Thyroid gland (tissue), 4 donors: Measurements from ENCODE around the gene ASTL.

Source experiments
- CTCF ChIP-seq, 6 experiments: fragments of 200-600 bp in 3 of 6; fragments of 450-650 bp in 3 of 6; sonication (generic) in 3 of 6; IDR thresholded peaks; one replicate each; pipeline ENCODE4 v1.5.1; 2016 to 2019; ENCODE audit warnings: antibody characterized with exemption in 6 of 6, mild to moderate bottlenecking in 2 of 6, inconsistent platforms in 1 of 6, moderate library complexity in 1 of 6
- POLR2A ChIP-seq, 2 donors: fragments of 450-650 bp; IDR thresholded peaks; one replicate each; pipeline ENCODE4 v1.6.1; 2017; ENCODE audit warnings: antibody characterized with exemption in 2 of 2, mild to moderate bottlenecking in 2 of 2, moderate library complexity in 1 of 2

GRCh38 chr2:96085541-96086355 lies 52.6 kb downstream of the ASTL start:
- TF ChIP-seq CTCF (IDR thresholded peaks at IDR 0.05) (no peak), POLR2A (IDR thresholded peaks at IDR 0.05) (no peak)
